HG03378 (cell line): ENCODE data around the gene HMCN2.

Source experiments
- ATAC-seq: cut with Tn5 transposase; IDR thresholded peaks from one replicate; pipeline ENCODE4 v1.9.1; 2021; ENCODE audit warnings: mild to moderate bottlenecking, moderate library complexity; ENCODE audit not compliant: unreplicated experiment

The HMCN2 gene

GRCh38 chr9:130444565-130445221, 179.1 kb downstream of the HMCN2 start, which contains the start of gene ASS1:
Gene ASS1, plus strand, starts transcription at chr9:130444961. Its CDS starts 7,268 bp downstream, at chr9:130452229.
- no peak for ATAC-seq

DNA sequence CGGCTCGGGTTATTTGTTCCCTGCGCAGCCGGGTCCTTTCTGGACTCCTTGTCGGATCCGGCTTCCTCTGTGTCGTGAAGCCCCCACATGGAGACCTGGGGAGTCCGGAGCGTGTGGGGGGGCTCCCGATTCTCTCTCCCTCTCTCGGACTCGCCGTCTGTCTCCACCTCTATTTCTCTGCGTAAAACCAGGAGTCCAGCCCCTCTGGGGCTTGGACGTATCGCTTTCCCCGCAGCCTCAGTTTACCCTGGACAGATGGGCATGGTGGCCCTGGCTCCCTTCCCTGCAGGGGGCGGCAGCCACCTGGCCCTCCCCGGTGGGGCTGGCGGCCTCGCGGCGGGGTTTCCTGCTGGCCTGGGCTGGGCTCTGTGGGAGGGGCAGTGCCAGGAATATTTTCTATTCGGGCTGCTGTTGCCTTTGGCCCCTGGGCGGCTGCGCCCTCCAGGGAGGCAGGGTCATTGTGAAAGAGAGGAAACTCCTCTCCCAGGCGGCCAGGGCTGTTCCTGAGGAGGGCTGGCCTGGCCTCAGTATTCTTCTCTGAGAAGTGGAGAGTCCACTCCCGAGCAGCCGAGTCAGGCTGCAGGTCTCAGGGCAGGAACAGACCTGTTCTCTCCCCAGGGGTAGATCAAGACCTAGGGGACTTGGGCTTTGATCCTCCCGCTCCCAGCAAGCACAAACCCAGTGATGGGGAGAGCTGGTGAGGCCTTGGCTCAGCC, 179.9 kb downstream of the HMCN2 start:
- ATAC-seq = no peak

- ATAC-seq = no peak
These were observed 180.7 kb downstream of the HMCN2 start for GRCh38 chr9:130446101-130446861.

DNA sequence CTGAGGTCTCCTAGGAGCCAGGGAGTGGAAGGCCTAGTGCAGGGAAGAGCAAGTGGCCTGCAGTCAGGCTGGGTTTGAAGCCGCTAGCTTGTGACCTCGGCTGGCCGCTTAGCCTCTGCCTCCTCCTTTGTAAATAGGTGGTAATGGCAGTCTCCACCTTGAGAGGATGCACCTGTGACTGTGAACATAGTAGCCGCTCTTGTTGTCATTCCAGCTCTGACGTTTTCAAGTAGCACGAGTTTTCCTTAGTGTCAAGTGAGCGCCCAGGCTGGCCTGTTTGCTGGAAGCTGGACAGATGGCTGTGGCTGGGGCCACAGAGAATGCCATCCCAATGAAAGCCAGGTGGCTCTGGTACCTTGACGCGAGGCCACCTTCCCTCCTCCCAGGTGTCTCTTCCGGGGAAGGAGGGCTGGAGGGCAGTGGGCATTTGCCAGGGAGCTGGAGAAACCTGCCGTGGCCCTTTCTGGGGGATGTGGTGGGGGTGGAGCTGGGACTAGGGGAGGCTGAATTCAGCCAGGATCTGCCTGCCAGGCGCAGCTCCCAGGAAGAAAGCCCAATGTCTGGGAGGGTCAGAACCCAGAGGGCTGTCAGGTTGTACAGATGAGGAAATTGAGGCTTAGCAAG, 181.7 kb downstream of the HMCN2 start:
- no peak for ATAC-seq

GRCh38 chr9:130448035-130448624, 182.6 kb downstream of the HMCN2 start:
- ATAC-seq = no peak

DNA sequence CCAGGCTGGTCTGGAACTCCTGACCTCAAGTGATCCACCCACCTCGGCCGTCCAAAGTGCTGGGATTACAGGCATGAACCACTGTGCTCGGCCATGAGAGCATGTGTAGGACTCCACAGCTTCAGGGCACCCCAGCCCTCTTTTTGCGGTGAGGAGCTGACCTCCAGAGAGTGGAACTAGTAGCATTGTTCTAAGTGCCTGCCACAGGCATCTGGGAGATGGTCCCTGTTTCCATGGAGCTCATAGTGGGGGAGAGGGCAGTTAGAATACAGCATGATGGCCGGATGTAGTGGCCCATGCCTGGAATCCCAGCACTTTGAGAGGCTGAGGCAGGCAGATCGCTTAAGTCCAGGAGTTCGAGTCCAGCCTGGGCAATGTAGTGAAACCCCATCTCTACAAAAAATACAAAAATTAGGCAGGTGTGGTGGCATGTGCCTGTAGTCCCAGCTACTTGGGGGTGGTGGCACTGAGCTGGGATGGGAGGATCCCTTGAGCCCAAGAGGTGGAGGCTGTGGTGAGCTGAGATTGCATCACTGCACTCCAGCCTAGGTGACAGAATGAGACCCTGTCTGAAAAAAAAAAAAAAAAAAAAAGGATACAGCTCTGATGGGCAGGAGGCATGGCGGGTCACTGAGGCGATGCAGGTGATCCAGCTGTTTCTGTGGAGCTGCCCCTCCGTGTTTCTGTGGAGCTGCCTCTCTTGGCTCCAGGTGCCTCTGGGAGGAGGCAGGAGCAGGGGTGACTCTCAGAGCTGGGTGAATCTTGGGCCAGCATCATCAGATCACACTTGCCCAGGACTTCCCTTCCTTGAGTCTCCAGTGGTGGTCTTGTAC, 183.4 kb downstream of the HMCN2 start:
- no peak for ATAC-seq

- ATAC-seq = no peak
These were observed 184.9 kb downstream of the HMCN2 start for GRCh38 chr9:130450344-130451003.

GRCh38 chr9:130451004-130451390, 185.4 kb downstream of the HMCN2 start:
- ATAC-seq = no peak

DNA sequence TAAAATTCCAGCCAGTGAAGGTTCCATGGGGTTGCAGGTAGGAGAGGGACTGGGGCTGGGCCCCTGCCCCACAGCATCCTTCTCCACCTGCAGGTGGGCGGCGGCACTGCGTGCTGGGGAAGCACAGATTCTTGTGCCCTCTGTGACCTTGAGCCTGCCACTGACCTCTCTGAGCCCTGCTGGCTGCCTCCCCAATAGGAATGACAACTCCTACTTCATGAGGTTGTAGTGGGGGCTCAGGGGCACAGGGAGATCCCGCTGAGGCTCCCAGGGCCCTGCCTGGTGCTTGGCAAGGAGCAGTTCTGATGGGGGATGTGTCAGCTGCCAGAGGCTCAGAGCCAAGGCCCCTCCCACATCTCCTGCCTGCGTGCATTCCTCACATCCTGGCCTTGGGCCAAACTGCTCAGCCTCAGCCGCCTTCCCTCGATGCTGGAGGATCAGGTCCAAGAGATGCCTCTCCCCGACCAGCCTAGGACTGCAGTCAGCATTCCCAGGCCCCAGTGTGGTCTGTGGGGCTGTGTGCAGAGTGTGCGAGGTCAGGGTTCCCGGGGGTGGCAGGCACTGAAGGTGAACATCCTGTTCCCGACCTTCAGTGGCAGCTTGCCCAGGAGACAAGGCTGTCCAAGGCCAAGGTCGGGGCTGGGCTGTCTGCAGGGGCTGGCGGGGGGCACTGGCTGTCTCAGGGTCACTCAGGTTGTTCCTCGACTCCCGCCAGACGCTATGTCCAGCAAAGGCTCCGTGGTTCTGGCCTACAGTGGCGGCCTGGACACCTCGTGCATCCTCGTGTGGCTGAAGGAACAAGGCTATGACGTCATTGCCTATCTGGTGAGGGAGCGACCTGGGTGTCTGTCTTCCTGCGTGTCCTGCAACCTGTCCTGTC, 186.2 kb downstream of the HMCN2 start:
- no peak for ATAC-seq

GRCh38 chr9:130452835-130453234, 187.3 kb downstream of the HMCN2 start:
- no peak for ATAC-seq

DNA sequence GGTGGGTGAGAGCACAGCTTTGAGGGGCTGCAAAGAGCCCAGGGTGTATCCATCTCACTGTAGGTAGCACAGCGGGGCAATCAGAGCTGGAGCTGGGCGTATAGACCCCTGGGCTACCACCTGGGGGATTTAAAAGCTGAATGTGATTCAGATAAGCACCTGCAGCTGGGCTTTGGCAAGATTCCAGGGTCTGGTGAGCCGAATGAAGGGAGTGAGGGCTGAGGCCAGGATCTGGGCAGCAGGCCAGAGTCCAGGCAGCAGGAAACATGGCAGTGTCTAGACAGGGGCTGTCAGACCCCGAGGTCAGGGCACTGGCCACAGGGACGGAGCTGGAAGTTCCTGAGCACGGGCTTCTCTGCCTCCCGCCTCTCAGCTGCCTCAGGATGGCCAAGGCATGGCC, 187.9 kb downstream of the HMCN2 start:
- no peak for ATAC-seq

DNA sequence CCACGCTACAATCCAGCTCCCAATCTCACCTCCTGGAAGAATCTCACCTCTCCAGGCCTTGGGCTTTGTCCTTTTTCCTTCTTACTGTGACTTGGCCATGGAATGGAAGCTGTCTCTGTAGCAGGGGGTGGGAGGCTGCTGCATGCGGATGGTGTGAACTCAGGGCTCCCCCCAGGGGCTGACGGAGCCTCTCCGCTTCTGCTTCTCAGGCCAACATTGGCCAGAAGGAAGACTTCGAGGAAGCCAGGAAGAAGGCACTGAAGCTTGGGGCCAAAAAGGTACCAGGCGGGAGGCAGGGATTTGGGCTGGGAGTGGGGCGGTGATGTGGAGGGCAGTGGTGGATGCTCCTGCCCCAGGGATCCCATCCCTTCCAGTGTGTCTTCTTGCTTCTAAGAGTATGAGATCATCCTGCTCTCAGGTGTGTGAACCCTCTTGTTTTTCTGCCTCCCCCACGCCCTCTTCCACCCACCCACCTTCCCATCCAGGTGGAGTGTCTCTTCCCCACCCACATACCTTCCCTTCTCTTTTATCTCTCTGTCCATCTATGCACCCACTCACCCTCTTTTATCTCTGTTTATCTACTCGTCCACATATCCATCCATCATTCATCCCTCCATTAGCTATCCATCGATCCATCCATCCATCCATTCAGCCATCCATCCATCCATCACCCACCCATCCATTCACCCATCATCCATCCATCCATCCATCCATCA, 188.7 kb downstream of the HMCN2 start:
- no peak for ATAC-seq

DNA sequence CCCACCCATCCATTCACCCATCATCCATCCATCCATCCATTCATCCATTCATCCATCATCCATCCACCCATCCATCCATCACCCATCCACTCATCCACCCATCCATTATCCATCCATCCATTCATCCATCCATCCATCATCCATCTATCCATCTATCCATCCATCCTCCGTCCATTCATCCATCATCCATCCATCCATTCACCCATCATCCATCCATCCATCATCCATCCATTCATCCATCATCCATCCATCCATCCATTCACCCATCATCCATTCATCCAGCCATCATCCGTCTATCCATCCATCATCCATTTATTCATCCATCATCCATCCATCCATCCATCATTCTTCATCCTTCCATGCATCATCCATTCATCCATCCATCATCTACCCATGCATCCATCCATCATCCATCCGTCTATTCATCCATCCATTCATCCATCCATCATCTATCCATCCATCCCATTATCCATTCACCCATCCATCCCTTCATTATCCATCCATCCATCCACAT, 189.3 kb downstream of the HMCN2 start:
- ATAC-seq = no peak

DNA sequence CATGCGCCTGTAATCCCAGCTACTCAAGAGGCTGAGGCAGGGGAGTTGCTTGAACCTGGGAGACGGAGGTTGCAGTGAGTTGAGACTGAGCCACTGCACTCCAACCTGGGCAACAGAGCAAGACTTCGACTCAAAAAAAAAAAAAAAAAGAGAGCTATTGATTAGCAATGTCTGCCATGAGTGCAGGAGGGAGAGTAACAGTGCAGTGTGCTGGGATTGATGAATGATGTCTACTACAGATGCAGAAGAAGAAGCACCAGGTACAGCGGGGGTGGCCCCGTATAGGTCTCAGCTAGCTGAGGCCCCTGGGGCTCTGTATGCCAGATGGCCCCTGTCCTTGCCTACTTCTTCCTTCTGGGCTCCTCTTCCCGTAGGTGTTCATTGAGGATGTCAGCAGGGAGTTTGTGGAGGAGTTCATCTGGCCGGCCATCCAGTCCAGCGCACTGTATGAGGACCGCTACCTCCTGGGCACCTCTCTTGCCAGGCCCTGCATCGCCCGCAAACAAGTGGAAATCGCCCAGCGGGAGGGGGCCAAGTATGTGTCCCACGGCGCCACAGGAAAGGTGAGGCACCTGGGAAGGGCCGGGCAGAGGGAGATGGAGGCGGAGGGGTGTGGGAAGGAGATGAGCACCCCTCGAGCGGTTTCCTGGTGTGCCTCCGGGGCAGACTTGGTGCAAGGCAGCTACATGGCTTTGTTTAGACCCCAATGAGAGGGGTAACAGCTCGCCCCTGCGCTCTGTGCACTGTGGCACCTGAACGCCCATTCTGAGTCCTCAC, 192.7 kb downstream of the HMCN2 start:
- ATAC-seq = no peak

DNA sequence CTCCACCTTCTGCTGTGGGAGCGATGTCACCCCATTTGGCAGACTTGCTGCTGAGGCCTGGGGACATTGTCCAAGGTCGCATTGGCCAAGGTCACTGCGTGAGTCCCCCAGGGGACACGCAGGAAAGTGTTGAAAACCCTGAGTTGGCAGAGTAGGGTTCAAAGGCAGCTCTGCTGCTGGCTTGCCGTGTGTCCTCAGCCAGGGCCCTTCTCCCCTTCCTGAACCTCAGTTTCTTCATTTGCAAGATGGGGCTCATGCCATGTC, 193.2 kb downstream of the HMCN2 start:
- ATAC-seq = no peak

DNA sequence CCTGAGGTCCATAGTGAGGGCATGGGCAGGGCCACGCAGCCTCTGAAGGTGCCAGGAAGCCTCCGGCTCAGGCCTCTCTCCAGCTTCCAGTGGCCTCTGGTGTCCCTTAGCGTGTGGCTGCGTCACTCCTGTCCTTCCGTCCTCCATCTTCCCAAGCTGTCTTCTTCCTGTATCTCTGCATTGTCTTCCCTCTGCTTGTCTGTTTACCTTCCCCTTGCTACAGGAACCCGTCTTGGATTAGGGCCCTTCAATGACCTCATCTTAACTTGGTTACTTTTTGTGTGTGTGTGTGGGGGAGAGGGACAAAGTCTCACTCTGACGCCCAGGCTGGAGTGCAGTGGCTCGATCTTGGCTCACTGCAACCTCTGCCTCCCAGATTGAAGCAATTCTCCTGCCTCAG, 193.6 kb downstream of the HMCN2 start:
- ATAC-seq = no peak

DNA sequence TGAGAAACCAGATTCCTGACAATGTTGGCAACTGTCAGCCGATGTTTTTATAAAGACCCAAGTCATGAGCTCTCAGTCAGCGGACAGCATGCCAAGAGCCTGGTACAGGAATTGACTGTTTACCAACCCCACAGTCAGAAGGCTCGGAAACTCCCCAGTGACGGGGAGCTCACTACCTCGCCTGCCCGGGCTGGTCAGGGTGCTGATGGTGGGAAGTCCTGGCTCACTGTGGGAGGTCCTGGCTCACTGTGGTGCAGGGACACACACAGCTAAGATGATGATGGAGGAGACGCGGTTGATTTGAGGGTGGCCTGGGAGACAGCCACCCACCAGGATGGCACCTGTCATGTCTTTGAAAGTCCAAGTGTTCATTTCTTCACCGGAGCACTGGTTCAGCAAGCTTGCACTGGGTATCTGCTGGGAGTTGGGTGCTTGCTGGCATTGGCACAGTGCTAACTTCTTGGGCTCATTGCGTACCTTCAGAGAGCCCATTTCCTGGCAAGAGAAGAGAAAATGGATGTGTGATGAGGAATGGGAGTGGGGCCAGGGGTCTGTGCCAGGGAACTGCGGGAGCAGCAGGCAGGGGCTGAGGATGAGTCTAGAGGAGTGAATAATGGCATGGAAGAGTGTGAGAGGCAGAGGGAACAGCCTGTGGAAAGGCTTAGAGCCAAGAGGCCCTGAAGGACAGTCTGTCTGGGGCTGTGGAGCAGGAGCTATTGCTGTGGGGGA, 194.5 kb downstream of the HMCN2 start:
- ATAC-seq = no peak
